GM21381 (cell line): ENCODE data around the gene ATRNL1.

ENCODE experiments used
- ATAC-seq: cut with Tn5 transposase; IDR thresholded peaks from one replicate; pipeline ENCODE4 v1.9.1; 2021; ENCODE audit warnings: mild to moderate bottlenecking, moderate library complexity; ENCODE audit not compliant: unreplicated experiment

The ATRNL1 gene

DNA sequence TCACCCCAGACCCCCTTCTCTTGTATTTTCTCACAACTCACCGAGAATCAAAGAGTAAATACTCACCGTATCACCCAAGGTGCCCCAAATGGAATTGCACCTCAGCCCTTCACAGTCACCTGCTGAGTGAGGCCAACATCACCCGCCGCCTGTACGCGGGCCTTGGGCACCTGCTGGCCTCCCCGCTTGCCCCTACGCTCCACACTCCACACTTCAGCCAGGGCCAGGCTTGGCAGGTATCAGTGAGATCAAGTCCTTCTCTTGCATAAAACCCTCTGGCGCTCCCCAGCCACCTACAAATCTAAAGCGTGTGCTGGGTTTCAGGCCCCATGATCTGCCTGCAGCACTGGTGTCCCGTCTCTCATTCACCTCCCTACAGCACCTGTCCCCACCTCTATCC lies 879.3 kb downstream of the ATRNL1 start:
- ATAC-seq = no peak

DNA sequence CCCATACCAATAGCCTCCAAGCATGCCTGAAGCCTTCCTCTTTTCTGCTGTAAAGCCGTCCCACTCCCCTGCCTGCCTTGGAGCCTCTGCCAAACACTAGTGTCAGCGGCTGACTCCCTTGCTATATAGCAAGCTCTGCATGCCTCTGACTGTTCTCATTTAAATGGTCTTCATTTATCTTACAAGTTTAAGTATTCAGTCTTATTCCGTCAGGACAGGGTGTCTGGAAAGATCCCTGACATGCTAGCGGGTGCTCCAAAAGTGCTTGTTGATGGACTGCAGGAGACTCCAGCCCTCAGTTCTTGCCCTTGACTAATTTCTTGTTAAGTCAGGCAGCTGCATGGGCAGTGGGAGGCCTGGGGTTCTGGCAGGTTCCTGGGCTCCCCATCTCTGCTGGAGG lies 881.2 kb downstream of the ATRNL1 start:
- no peak for ATAC-seq

GRCh38 chr10:115974816-115975430 lies 881.8 kb downstream of the ATRNL1 start:
- no peak for ATAC-seq

DNA sequence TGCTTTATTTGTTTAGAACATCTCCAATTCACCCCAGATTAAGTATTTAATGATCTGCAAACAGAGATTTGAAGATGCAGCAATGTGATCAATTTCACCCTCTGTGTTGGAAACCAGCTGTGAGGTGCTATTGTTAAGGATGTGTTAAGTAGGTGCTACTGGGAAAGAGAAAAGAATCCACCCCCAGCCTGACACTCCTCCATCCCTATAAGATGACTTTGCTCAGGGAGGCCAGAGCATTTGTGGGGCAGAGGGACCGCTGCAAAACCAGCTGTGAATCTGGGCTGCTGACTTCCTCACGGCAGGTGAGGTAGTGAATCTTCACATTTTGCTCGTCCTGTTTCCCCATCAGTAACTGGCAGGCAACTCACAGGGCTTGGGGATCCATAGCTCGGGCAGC lies 882.3 kb downstream of the ATRNL1 start:
- no peak for ATAC-seq

- ATAC-seq = no peak
Observed at GRCh38 chr10:115976342-115976741, 883.2 kb downstream of the ATRNL1 start.

DNA sequence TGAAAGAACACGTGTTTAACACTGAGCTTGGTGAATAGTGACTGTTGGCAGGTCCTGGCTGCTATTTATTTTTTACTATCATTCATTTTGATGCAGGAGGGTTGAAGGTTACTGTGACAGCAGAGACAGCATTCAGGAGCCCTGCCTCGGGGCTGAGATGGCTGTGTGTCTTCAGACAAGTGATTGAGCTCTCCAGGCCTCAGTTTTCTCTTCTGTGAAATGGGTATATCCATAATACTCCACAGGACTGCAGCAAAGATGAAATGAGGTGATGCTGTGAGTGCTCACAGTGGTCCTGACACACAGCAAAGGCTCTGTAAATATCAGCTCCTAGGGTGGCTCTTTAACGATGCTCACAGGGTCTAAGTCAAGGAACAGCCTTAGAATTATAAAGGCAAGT lies 884.7 kb downstream of the ATRNL1 start:
- ATAC-seq = no peak

- no peak for ATAC-seq
Observed at GRCh38 chr10:115979576-115979975, 886.4 kb downstream of the ATRNL1 start.

DNA sequence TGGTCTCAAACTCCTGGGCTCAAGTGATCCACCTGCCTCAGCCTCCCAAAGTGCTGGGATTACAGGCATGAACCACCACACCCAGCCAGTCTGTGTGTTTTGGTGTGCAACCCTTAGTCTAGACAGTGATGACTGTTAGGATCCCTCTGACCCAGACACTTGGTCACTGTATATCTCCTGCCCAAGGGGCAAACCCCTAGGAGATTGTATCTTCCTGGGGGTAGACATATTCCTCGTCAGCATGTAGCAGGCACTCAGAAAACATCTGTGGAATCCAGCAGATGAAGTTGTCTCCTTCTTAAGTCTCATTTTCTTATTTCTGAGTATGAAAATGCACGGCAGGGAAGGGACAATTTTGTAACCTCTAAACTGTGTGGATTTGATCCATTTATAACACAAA lies 887.3 kb downstream of the ATRNL1 start:
- no peak for ATAC-seq

DNA sequence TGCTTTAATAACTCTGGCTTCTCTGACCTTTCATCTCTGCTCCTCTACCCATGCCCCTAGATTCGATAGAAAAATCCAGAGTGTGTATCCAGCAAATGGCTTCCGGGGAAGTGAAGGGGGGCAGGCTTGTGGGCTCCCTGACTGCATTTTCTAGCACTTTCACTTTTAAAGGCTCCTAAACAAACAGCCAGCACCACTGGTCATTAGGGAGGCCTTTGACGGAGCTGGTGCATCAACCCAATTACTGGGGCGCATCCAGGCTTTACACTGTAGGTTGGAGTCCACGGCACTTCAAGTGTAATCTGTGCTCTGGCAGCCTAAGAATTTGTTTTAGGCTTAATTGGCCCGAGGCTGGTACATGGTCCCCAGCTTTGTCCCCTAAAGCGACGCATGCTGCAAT lies 887.9 kb downstream of the ATRNL1 start:
- no peak for ATAC-seq

GRCh38 chr10:115982076-115982475 lies 888.9 kb downstream of the ATRNL1 start:
- no peak for ATAC-seq

- ATAC-seq = no peak
Observed at GRCh38 chr10:115982526-115982925, 889.4 kb downstream of the ATRNL1 start.

- ATAC-seq = no peak
Observed at GRCh38 chr10:115985786-115986185, 892.6 kb downstream of the ATRNL1 start.

DNA sequence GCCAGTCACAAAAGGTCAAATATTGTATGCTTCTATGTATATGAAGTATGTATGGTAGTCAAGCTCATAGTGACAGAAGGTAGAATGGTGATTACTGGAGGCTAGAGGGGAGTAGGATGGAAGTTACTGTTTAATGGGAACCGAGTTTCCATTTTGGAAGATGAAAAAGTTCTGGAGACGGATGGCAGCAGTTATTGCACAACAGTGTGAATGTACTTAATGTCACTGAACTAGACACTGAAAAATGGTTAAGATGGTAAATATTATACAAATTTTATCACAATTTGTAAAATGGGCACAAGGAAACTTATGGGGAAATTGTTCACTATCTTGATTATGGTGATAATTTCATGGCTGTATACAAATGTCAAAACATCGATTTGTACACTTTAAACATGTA lies 895.2 kb downstream of the ATRNL1 start:
- ATAC-seq = no peak

GRCh38 chr10:115989621-115990020 lies 896.5 kb downstream of the ATRNL1 start:
- no peak for ATAC-seq

GRCh38 chr10:115992236-115992986 lies 899.2 kb downstream of the ATRNL1 start:
- ATAC-seq = no peak

- no peak for ATAC-seq
Observed at GRCh38 chr10:115996031-115996430, 902.9 kb downstream of the ATRNL1 start.

- no peak for ATAC-seq
Observed at GRCh38 chr10:115998301-115998700, 905.1 kb downstream of the ATRNL1 start.
